Measurements from ENCODE around the gene CPD. TPM values are rescaled to one million over a fixed set of nuclear protein-coding genes. Genes with fewer than 3 reads are reported as not detected.

CPD gene
- total and polyA plus RNA-seq, 2 experiments from 2014 or later = 28.0 to 121 TPM

- no peaks in the 10 kb centered on the region for H3K9me2 ChIP-seq (ENCODE audit: insufficient read depth)
- peak; percentile 87 for DNase-seq
- no peak overlapping the region for H3K9ac ChIP-seq
- H3K9me3 ChIP-seq (ENCODE audit: low read depth) = no peaks in the 10 kb centered on the region
- 87 to 89% methylated on average over 2 of the region's 2 CpGs for WGBS, 2 experiments (ENCODE audit: low coverage in 1 of 2, low lambda C conversion rate in 2 of 2, missing lambda C conversion rate in 2 of 2)
- H3K79me2 ChIP-seq (ENCODE audit: insufficient read depth) = no peaks in the 10 kb centered on the region
- H3K27ac ChIP-seq = no peak overlapping the region
- no peaks in the 10 kb centered on the region for H4K20me1 ChIP-seq (ENCODE audit: insufficient read depth)
- H3K36me3 ChIP-seq (ENCODE audit: low read depth) = no peaks in the 10 kb centered on the region
- TF ChIP-seq EZH2phosphoT487 (IDR thresholded peaks at IDR 0.05; ENCODE audit: insufficient read depth, low read depth) (no peak), EZH2 (IDR thresholded peaks at IDR 0.05; ENCODE audit: insufficient read depth, poor library complexity, severe bottlenecking) (no peak)
- H3K4me1 ChIP-seq (ENCODE audit: insufficient read depth) = peaks cover 40% of the 10 kb centered on the region
- no peaks in the 10 kb centered on the region for H3K27me3 ChIP-seq (replicated peaks; ENCODE audit: insufficient read depth)
- in situ Hi-C loops (cut with MboI) = no loop called here
- peak overlapping the region; percentile 36 for H3K4me2 ChIP-seq (ENCODE audit: unreplicated experiment)
- H2AFZ ChIP-seq = no peak overlapping the region
- no peak overlapping the region for H3K4me3 ChIP-seq
- peaks cover 39% of the 10 kb centered on the region for H3F3A ChIP-seq (ENCODE audit: insufficient read depth)
Measured at GRCh38 chr17:30372755-30373154, 6.0 kb upstream of the CPD start.

DNA sequence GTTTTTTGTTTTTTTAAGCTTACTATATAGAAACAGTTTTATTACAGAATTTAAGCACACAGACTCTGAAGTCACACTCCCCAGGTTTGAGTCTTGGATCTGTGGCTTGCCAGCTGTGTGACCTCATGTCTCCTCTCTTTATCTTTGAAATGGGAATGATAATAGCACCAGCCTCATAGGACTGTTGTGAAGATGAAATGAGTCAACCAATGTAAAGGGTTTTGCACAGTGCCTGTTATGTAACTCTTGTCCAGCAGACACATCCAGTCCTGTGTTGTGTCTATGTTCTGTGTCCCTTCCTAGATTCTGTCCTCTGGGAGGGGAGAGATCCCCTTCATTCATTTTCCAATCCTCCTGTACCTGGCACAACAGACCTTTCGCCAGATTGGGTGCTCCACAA is 3.1 kb upstream of the CPD start:
- no peaks in the 10 kb centered on the region for H4K20me1 ChIP-seq (ENCODE audit: insufficient read depth)
- TF ChIP-seq EZH2phosphoT487 (IDR thresholded peaks at IDR 0.05; ENCODE audit: insufficient read depth, low read depth) (no peak), EZH2 (IDR thresholded peaks at IDR 0.05; ENCODE audit: insufficient read depth, poor library complexity, severe bottlenecking) (no peak)
- peak; percentile 32 for DNase-seq
- WGBS, 2 experiments (ENCODE audit: low coverage in 1 of 2, low lambda C conversion rate in 2 of 2, missing lambda C conversion rate in 2 of 2) = 100% methylated on average over 1 of the region's 1 CpG
- no peak overlapping the region for H3K4me2 ChIP-seq (ENCODE audit: unreplicated experiment)
- no peaks in the 10 kb centered on the region for H3K9me3 ChIP-seq (ENCODE audit: low read depth)
- no peak overlapping the region for H3K4me3 ChIP-seq
- no peaks in the 10 kb centered on the region for H3K27me3 ChIP-seq (replicated peaks; ENCODE audit: insufficient read depth)
- H3K36me3 ChIP-seq (ENCODE audit: low read depth) = no peaks in the 10 kb centered on the region
- no peaks in the 10 kb centered on the region for H3K9me2 ChIP-seq (ENCODE audit: insufficient read depth)
- no peak overlapping the region for H2AFZ ChIP-seq
- peaks cover 17% of the 10 kb centered on the region for H3K79me2 ChIP-seq (ENCODE audit: insufficient read depth)
- in situ Hi-C loops (cut with MboI) = no loop called here
- peaks cover 42% of the 10 kb centered on the region for H3K4me1 ChIP-seq (ENCODE audit: insufficient read depth)
- H3K9ac ChIP-seq = no peak overlapping the region
- H3K27ac ChIP-seq = no peak overlapping the region
- peaks cover 47% of the 10 kb centered on the region for H3F3A ChIP-seq (ENCODE audit: insufficient read depth)

DNA sequence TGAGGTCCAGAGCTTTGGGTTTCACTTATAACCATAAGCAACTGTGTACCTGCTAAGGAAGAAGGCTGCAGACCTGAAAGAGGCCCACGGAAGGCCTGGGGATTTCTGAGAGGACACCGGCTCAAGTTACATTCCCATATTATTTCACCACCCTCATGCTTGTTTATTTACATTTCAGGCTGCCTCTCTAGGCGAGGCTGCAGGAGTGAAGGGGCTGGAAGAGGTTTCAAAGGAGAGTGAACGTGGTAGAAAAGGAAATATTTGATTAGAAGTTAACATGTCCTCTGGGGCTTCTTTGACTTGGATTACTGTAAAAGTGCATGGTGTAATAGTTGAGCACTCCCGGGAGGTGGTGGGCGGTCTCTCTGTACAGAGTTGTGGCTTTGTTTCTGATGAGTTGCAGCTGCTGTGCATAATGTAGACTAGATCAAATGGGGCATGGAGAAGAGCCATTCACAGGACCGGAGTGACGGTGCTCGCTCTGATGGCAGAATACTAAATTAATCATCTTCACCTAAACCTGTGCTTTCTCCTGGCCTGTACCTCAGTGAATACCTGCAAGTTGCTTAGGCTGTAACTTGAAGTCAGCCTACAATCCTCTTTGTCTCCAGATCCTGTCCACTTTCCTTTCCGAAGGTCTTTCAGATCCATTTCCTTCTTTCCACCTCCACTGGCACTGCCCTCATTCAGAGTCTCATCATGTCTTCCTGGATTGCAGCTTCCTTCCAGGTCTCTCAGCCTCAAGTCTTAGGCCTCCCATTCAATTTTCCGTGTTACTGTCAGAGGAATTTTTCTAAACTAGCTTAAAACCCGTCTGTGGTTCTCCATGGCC is 1.9 kb upstream of the CPD start:
- WGBS, 2 experiments (ENCODE audit: low coverage in 1 of 2, low lambda C conversion rate in 2 of 2, missing lambda C conversion rate in 2 of 2) = 56 to 60% methylated on average over 12 of the region's 12 CpGs
- DNase-seq = peak; percentile 82
- Histone ChIP-seq H3K9me2 (ENCODE audit: insufficient read depth) (no peaks in the 10 kb centered on the region), H3K27ac (peak overlapping the region; percentile 31), H3K27me3 (replicated peaks; ENCODE audit: insufficient read depth) (no peaks in the 10 kb centered on the region), H3K9ac (no peak overlapping the region), H4K20me1 (ENCODE audit: insufficient read depth) (no peaks in the 10 kb centered on the region), H3F3A (ENCODE audit: insufficient read depth) (peaks cover 49% of the 10 kb centered on the region), H3K4me3 (no peak overlapping the region), H3K4me1 (ENCODE audit: insufficient read depth) (peaks cover 53% of the 10 kb centered on the region), H3K79me2 (ENCODE audit: insufficient read depth) (peaks cover 29% of the 10 kb centered on the region), H3K36me3 (ENCODE audit: low read depth) (no peaks in the 10 kb centered on the region), H3K9me3 (ENCODE audit: low read depth) (no peaks in the 10 kb centered on the region), H3K4me2 (ENCODE audit: unreplicated experiment) (peak overlapping the region; percentile 54), H2AFZ (peak overlapping the region; percentile 66)
- in situ Hi-C loops (cut with MboI) = no loop called here
- TF ChIP-seq EZH2phosphoT487 (IDR thresholded peaks at IDR 0.05; ENCODE audit: insufficient read depth, low read depth) (no peak), EZH2 (IDR thresholded peaks at IDR 0.05; ENCODE audit: insufficient read depth, poor library complexity, severe bottlenecking) (no peak)

DNA sequence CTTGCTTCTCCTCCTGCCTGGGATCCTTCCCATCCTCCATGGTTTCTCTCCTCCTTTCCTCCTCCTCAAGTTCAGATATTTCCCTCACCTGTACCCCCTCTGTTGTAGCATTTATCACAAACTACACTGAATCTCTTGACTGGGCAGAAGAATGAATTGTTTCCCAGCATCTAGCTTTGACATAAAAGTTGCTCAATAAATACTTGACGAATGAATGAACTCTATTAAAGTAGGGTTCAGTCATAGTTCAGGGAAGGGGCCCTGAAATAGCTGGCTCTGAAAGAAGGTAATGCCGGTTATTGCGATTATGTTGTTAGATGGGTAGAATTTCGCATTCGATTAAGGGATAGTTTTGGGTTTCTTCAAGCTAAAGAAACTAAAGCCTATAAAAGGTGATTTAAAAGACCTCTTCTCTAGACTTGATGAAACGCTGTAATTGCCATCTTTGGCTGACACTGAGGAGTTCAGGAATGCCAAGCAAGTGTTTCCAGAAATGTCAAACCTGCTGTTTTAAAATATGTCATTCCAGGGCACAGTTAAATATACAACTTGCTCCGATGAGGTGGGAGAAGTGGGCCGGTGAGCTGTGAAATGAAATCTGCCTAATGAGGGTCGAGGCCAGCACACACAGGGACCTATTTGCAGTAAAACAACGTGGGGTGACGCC is 1.0 kb upstream of the CPD start:
- H3K4me3 ChIP-seq = peak overlapping the region; percentile 84

More for the DNA sequence above, 1.0 kb upstream of the CPD start:
- in situ Hi-C loops (cut with MboI) = no loop called here
- H3K4me2 ChIP-seq (ENCODE audit: unreplicated experiment) = peak overlapping the region; percentile 91
- H3K4me1 ChIP-seq (ENCODE audit: insufficient read depth) = peaks cover 56% of the 10 kb centered on the region
- H2AFZ ChIP-seq = peak overlapping the region; percentile 99
- H3K9ac ChIP-seq = peak overlapping the region; percentile 88
- peaks cover 40% of the 10 kb centered on the region for H3F3A ChIP-seq (ENCODE audit: insufficient read depth)
- H3K36me3 ChIP-seq (ENCODE audit: low read depth) = no peaks in the 10 kb centered on the region
- peaks cover 37% of the 10 kb centered on the region for H3K79me2 ChIP-seq (ENCODE audit: insufficient read depth)
- no peak for TF ChIP-seq EZH2phosphoT487 (IDR thresholded peaks at IDR 0.05; ENCODE audit: insufficient read depth, low read depth)
- no peak for TF ChIP-seq EZH2 (IDR thresholded peaks at IDR 0.05; ENCODE audit: insufficient read depth, poor library complexity, severe bottlenecking)
- H3K9me2 ChIP-seq (ENCODE audit: insufficient read depth) = no peaks in the 10 kb centered on the region
- WGBS, 2 experiments (ENCODE audit: low coverage in 1 of 2, low lambda C conversion rate in 2 of 2, missing lambda C conversion rate in 2 of 2) = 57 to 58% methylated on average over 11 of the region's 11 CpGs
- no peaks in the 10 kb centered on the region for H3K9me3 ChIP-seq (ENCODE audit: low read depth)
- peak; percentile 20 for DNase-seq
- H4K20me1 ChIP-seq (ENCODE audit: insufficient read depth) = no peaks in the 10 kb centered on the region
- H3K27me3 ChIP-seq (replicated peaks; ENCODE audit: insufficient read depth) = no peaks in the 10 kb centered on the region
- H3K27ac ChIP-seq = peak overlapping the region; percentile 93
